HL-60 (cell line): ENCODE measurements around the gene NMUR1.

ENCODE experiments used
- DNase-seq, 2 experiments: peaks; one replicate each; pipeline ENCODE4 v3.0.0-alpha.2; 2010 to 2020; ENCODE audit warnings: low read depth in 1 of 2, low spot score in 1 of 2
- H3K27ac ChIP-seq: fragments of 250-450 bp; sonication (Bioruptor Pico); replicated peaks from 2 replicates; pipeline ENCODE4 v1.5.1; 2020; ENCODE audit warnings: mild to moderate bottlenecking, moderate library complexity
- H3K27me3 ChIP-seq: fragments of 250-450 bp; sonication (Bioruptor Pico); 2 replicates; pipeline ENCODE4 v1.5.1; 2021; ENCODE audit warnings: mild to moderate bottlenecking, moderate library complexity; ENCODE audit not compliant: insufficient read depth, poor library complexity, severe bottlenecking
- H3K4me3 ChIP-seq: replicated peaks from 2 replicates; pipeline ENCODE4 v1.5.1; 2011; ENCODE audit warnings: mild to moderate bottlenecking, control low read depth, low read length; ENCODE audit not compliant: insufficient read depth
- GABPA ChIP-seq: IDR thresholded peaks from 2 replicates; pipeline ENCODE4 v1.6.1; 2012; ENCODE audit warnings: low read depth
- POLR2AphosphoS5 ChIP-seq: IDR thresholded peaks from 2 replicates; pipeline ENCODE4 v1.6.1; 2012; ENCODE audit warnings: low read depth
- SPI1 ChIP-seq: IDR thresholded peaks from 2 replicates; pipeline ENCODE4 v1.6.1; 2012; ENCODE audit warnings: low read depth, mild to moderate bottlenecking, borderline replicate concordance
- TF ChIP-seq, protein P1 (sequence below): IDR thresholded peaks from one replicate; pipeline ENCODE4 v1.5.1; 2011; ENCODE audit warnings: low read length, control low read depth, inconsistent platforms; ENCODE audit not compliant: insufficient read depth
- TF ChIP-seq, protein P2 (sequence below): IDR thresholded peaks from 2 replicates; pipeline ENCODE4 v1.6.1; 2012; ENCODE audit warnings: low read depth; ENCODE audit not compliant: insufficient replicate concordance

NMUR1 gene

DNA sequence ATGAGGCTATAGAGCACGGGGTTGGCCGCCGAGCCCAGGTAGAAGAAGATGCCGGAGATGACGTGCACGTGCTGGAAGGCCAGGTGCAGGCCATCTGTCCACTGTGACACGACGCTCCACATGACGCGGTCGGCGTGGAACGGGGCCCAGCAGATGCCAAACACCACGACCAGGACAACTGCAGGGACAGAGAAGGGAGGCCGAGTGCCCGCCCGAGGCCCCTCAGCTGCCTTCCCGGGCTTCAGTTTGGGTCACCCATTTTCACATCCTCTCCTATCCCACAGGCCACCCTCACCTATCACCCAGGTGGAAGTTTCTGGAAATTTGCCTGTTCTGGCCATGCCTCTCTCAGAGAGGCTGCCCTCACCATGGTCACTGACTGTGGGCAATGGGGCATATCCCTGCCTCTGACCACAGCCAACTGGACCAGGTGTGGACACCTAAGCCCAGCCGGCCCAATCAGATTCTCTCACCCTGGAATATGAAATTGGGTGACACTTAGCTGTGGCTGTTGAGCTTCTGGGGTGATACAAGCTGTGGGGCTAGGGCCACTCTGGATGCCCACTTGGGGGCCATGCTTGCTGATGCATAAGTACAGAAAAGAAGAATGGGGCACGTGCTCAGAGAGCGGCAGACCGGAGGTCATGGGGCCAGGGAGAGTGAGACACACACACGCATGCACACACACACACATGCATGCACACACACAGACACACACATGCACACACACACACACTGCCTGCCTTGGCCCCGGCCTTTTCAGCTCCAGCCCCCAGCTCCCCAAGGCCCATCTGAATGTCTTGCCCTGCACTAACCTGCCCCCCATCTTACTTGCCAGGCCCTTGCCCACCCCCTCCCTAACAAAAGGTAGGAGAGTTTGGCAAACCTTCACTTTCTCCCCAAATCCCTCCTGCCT, 4.7 kb downstream of the NMUR1 start:
- no peak overlapping the region for H3K27ac ChIP-seq
- peaks cover 6% of the 10 kb centered on the region for H3K27me3 ChIP-seq
- no peak for DNase-seq
- no peak overlapping the region for H3K4me3 ChIP-seq
- no peak for TF ChIP-seq GABPA
- no peak for TF ChIP-seq SPI1

DNA sequence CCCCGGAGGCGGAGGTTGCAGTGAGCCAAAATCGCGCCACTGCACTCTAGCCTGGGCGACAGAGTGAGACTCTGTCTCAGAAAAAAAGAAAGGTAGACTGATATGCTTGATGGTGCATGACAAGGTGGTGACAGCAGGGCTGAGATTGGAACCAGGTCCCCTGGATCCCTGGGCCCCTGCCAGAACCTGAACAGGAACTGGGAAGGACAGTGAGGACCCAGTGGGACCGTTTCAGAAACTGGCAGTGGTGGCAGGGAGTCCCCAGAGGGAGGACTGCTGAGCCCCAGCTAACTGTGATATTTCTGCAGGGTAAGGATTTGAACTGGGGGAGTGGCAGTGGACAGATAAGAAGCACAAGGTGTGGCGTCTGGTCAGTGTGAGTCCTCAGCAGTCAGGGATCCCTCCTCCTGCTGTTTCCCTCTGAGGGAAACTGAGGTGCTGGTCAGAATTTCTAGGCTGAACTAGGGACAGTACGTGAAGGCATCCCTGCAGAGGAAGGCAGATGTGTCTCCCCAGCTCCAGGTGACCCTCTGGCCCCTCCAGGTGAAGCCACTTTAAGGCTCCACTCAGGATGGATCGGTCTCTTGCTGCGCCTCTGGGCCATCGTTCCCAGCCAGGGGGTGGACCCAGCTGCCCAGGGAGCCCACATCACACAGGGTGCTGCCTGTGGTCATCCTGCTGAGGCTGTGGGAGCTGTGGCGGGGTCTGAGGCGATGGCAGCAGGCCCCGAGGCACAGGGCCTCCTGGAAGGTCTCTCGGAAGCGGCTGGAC, 5.6 kb downstream of the NMUR1 start:
- TF ChIP-seq POLR2AphosphoS5 (no peak), SPI1 (no peak), GABPA (no peak)
- TF ChIP-seq, protein P1, sequence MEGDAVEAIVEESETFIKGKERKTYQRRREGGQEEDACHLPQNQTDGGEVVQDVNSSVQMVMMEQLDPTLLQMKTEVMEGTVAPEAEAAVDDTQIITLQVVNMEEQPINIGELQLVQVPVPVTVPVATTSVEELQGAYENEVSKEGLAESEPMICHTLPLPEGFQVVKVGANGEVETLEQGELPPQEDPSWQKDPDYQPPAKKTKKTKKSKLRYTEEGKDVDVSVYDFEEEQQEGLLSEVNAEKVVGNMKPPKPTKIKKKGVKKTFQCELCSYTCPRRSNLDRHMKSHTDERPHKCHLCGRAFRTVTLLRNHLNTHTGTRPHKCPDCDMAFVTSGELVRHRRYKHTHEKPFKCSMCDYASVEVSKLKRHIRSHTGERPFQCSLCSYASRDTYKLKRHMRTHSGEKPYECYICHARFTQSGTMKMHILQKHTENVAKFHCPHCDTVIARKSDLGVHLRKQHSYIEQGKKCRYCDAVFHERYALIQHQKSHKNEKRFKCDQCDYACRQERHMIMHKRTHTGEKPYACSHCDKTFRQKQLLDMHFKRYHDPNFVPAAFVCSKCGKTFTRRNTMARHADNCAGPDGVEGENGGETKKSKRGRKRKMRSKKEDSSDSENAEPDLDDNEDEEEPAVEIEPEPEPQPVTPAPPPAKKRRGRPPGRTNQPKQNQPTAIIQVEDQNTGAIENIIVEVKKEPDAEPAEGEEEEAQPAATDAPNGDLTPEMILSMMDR, result no peak
- TF ChIP-seq, protein P2, sequence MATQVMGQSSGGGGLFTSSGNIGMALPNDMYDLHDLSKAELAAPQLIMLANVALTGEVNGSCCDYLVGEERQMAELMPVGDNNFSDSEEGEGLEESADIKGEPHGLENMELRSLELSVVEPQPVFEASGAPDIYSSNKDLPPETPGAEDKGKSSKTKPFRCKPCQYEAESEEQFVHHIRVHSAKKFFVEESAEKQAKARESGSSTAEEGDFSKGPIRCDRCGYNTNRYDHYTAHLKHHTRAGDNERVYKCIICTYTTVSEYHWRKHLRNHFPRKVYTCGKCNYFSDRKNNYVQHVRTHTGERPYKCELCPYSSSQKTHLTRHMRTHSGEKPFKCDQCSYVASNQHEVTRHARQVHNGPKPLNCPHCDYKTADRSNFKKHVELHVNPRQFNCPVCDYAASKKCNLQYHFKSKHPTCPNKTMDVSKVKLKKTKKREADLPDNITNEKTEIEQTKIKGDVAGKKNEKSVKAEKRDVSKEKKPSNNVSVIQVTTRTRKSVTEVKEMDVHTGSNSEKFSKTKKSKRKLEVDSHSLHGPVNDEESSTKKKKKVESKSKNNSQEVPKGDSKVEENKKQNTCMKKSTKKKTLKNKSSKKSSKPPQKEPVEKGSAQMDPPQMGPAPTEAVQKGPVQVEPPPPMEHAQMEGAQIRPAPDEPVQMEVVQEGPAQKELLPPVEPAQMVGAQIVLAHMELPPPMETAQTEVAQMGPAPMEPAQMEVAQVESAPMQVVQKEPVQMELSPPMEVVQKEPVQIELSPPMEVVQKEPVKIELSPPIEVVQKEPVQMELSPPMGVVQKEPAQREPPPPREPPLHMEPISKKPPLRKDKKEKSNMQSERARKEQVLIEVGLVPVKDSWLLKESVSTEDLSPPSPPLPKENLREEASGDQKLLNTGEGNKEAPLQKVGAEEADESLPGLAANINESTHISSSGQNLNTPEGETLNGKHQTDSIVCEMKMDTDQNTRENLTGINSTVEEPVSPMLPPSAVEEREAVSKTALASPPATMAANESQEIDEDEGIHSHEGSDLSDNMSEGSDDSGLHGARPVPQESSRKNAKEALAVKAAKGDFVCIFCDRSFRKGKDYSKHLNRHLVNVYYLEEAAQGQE, result no peak

DNA sequence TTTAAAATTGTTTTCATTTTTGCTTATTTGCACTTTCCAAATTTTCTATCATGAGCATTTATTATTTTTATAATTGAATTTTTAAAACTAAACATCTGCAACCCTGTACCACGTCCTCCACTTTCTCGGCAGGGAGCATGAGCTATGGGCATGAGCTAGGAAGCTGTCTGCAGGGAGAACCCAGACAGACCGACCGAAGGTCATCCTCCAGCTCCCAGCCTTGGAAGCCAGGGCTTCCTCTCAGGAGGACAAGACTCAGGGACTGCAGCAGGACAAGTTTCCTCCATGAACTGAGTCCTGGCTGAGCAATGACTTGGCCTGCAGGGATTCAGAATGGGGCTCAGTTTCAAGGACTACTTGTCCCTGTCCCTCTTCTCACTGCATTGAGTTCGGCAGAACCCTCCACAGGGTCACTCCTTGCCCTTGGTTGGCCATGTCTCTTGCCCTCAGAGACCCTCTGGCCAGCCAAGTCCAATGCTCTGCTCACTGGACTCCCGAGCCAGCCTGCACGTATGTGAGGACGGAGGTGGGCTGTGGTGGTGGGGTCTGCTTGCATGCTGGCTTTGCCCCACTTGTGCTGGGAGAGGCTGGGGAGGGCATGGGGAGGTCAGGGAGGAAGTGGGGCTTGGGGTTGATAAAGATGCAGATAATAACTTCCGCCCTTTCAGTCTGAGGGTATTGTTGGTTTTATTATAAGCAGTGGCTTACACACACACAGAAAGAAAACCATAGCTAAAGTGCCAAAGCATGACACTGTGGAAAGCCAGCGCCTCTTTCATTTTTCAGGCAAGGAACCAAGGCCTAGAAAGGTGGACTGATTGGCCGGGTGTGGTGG, 6.6 kb downstream of the NMUR1 start:
- no peak overlapping the region for H3K27ac ChIP-seq
- TF ChIP-seq, protein P2, result no peak
- TF ChIP-seq GABPA (no peak), POLR2AphosphoS5 (no peak), SPI1 (no peak)
- TF ChIP-seq, protein P1, result no peak
- H3K4me3 ChIP-seq, result no peak overlapping the region
- DNase-seq, result no peak
- H3K27me3 ChIP-seq, result no peaks in the 10 kb centered on the region

More for the DNA sequence above, 5.6 kb downstream of the NMUR1 start:
- H3K27me3 ChIP-seq, result peaks cover 3% of the 10 kb centered on the region
- H3K4me3 ChIP-seq, result no peak overlapping the region
- DNase-seq, result no peak
- no peak overlapping the region for H3K27ac ChIP-seq
